Measurements from ENCODE around the gene IFT122.

Gene IFT122

GRCh38 chr3:129425213-129425612, 14.8 kb upstream of the IFT122 start:
- no peak overlapping the region for H3K27ac ChIP-seq
- no peaks in the 10 kb centered on the region for H3K9me3 ChIP-seq (ENCODE audit: control insufficient read depth, low read length)
- TF ChIP-seq, protein P1, sequence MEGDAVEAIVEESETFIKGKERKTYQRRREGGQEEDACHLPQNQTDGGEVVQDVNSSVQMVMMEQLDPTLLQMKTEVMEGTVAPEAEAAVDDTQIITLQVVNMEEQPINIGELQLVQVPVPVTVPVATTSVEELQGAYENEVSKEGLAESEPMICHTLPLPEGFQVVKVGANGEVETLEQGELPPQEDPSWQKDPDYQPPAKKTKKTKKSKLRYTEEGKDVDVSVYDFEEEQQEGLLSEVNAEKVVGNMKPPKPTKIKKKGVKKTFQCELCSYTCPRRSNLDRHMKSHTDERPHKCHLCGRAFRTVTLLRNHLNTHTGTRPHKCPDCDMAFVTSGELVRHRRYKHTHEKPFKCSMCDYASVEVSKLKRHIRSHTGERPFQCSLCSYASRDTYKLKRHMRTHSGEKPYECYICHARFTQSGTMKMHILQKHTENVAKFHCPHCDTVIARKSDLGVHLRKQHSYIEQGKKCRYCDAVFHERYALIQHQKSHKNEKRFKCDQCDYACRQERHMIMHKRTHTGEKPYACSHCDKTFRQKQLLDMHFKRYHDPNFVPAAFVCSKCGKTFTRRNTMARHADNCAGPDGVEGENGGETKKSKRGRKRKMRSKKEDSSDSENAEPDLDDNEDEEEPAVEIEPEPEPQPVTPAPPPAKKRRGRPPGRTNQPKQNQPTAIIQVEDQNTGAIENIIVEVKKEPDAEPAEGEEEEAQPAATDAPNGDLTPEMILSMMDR (IDR thresholded peaks at IDR 0.05) = no peak
- no peak overlapping the region for H3K4me3 ChIP-seq (ENCODE audit: low read depth, low read length)
- no peaks in the 10 kb centered on the region for H3K36me3 ChIP-seq (ENCODE audit: control insufficient read depth, insufficient read depth, low read length)
- peaks cover 25% of the 10 kb centered on the region for H3K4me1 ChIP-seq
- H3K4me2 ChIP-seq (ENCODE audit: low read length) = no peak overlapping the region
- no peaks in the 10 kb centered on the region for H3K79me2 ChIP-seq
- no peak overlapping the region for H3K9ac ChIP-seq
- H3K27me3 ChIP-seq (ENCODE audit: control insufficient read depth, insufficient read depth, low read length) = no peaks in the 10 kb centered on the region
- H2AFZ ChIP-seq = no peak overlapping the region

GRCh38 chr3:129425619-129426018, 14.4 kb upstream of the IFT122 start:
- no peaks in the 10 kb centered on the region for H3K9me3 ChIP-seq (ENCODE audit: control insufficient read depth, low read length)
- no peaks in the 10 kb centered on the region for H3K27me3 ChIP-seq (ENCODE audit: control insufficient read depth, insufficient read depth, low read length)
- TF ChIP-seq, protein P1 (IDR thresholded peaks at IDR 0.05) = no peak
- H3K36me3 ChIP-seq (ENCODE audit: control insufficient read depth, insufficient read depth, low read length) = no peaks in the 10 kb centered on the region
- no peaks in the 10 kb centered on the region for H3K79me2 ChIP-seq
- H3K4me1 ChIP-seq = peaks cover 25% of the 10 kb centered on the region
- no peak overlapping the region for H3K9ac ChIP-seq
- no peak overlapping the region for H3K4me2 ChIP-seq (ENCODE audit: low read length)
- no peak overlapping the region for H2AFZ ChIP-seq
- no peak overlapping the region for H3K27ac ChIP-seq
- no peak overlapping the region for H3K4me3 ChIP-seq (ENCODE audit: low read depth, low read length)

DNA sequence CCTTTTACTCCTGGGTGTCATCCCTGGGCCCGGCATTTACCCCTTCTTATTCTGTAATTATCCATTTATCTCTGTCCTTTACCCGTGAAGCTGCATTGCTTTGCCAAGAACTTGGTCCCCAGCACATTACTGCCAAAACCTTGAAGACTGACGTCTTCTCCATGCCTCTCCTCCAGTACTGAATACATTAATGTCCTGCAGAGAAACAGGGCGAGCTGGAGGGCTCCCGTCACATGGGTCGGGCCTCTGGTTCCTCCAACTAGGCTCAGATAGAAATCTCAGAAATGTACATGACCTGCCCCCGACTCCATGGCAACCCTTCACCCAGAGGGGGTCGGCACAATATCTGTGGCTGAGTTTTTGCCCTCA, 12.0 kb upstream of the IFT122 start:
- Histone ChIP-seq H3K79me2 (no peaks in the 10 kb centered on the region), H3K36me3 (ENCODE audit: control insufficient read depth, insufficient read depth, low read length) (no peaks in the 10 kb centered on the region), H3K9ac (no peak overlapping the region), H3K27me3 (ENCODE audit: control insufficient read depth, insufficient read depth, low read length) (no peaks in the 10 kb centered on the region), H3K4me1 (peaks cover 21% of the 10 kb centered on the region), H3K4me2 (ENCODE audit: low read length) (peak overlapping the region; percentile 100), H3K9me3 (ENCODE audit: control insufficient read depth, low read length) (no peaks in the 10 kb centered on the region), H3K4me3 (ENCODE audit: low read depth, low read length) (peak overlapping the region; percentile 90), H2AFZ (peak overlapping the region; percentile 92), H3K27ac (no peak overlapping the region)
- TF ChIP-seq, protein P1 (IDR thresholded peaks at IDR 0.05) = no peak

GRCh38 chr3:129428376-129429079, 11.5 kb upstream of the IFT122 start, which contains the start of gene EFCAB12:
Gene EFCAB12 (minus strand): TSS chr3:129428636. CDS start chr3:129428488, 148 bp downstream.
- Histone ChIP-seq H3K9ac (no peak within 1 kb of the TSS), H3K4me2 (ENCODE audit: low read length) (peak within 1 kb of the TSS; percentile 100), H3K27ac (peak within 1 kb of the TSS; percentile 61), H3K27me3 (ENCODE audit: control insufficient read depth, insufficient read depth, low read length) (no peaks in the 10 kb centered on the region), H3K79me2 (no peaks in the 10 kb centered on the region), H2AFZ (peak within 1 kb of the TSS; percentile 92), H3K36me3 (ENCODE audit: control insufficient read depth, insufficient read depth, low read length) (no peaks in the 10 kb centered on the region), H3K4me3 (ENCODE audit: low read depth, low read length) (peak within 1 kb of the TSS; percentile 90), H3K4me1 (peaks cover 18% of the 10 kb centered on the region), H3K9me3 (ENCODE audit: control insufficient read depth, low read length) (no peaks in the 10 kb centered on the region)
- TF ChIP-seq, protein P1 (IDR thresholded peaks at IDR 0.05) = peak; percentile 7

DNA sequence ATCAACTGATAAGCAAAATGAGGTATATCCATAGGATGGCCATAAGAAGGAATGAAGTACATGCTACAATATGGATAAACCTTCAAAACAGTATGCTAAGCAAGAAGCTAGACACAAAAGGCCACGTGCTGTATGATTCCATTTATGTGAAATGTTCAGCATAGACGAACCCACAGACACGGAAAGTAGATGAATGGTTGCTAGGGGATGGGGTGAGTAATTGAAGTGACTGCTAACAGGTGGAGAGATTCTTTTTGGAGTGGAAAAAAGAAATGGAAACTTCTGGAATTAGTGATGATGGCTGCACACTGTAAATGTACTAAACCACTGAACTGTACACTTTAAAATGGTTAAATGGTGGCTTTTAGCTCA, 11.0 kb upstream of the IFT122 start:
- Histone ChIP-seq H3K9me3 (ENCODE audit: control insufficient read depth, low read length) (no peaks in the 10 kb centered on the region), H3K4me1 (peaks cover 18% of the 10 kb centered on the region), H3K4me3 (ENCODE audit: low read depth, low read length) (no peak overlapping the region), H3K79me2 (no peaks in the 10 kb centered on the region), H3K27me3 (ENCODE audit: control insufficient read depth, insufficient read depth, low read length) (no peaks in the 10 kb centered on the region), H2AFZ (peak overlapping the region; percentile 92), H3K4me2 (ENCODE audit: low read length) (peak overlapping the region; percentile 100), H3K27ac (peak overlapping the region; percentile 61), H3K36me3 (ENCODE audit: control insufficient read depth, insufficient read depth, low read length) (no peaks in the 10 kb centered on the region), H3K9ac (no peak overlapping the region)
- TF ChIP-seq, protein P1 (IDR thresholded peaks at IDR 0.05) = no peak

Measured in parathyroid adenoma (tissue), 2 donors.